ENCODE data around the gene HSD11B2.

HSD11B2 gene

DNA sequence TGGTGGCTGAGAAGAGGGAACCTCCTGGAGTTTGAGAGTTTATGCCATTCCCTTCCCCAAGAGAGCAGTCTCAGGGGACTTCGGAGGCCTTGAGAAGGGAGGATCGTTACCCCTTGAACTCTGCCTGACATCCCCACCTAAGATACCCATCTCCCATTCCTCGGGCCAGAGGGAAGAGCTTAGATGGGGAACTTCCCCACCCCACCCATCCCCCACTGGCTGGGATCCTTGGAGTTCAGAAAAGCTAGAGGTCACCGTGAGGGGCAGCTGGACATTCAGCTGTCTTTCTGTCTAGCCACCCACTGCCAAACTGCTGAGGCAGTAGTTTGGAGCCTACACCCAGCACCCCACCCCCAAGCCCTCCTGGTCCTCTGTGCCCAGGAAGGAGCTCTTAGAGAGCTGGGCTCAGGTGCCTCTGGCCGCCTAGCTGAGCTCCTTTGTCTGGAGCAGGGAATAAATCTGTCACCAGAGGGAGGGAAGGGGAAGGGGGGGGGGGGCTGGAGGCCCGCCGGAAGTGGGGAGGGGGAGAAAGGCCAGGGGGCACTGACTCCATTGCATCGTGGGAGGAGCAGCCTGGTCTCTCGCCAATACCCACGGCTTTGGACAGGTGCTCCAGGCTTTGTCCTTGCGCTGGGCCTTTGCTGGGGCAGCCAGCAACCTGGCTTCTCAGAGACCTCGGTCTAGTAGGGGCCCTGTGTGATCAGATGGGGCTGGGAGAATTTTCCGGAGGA is 1.0 kb downstream of the HSD11B2 start:
- H3K36me3 ChIP-seq (ENCODE audit: insufficient read depth, low read length), result peaks cover 1% of the 10 kb centered on the region; the same call in 1 of the 2 replicates
- DNase-seq (no peak), ATAC-seq (ENCODE audit: insufficient read depth, low read depth) (no peak)
- no peaks in the 10 kb centered on the region for H3K9me3 ChIP-seq (ENCODE audit: insufficient read depth, low read length, severe bottlenecking)
- peaks cover 18% of the 10 kb centered on the region for H4K20me1 ChIP-seq (ENCODE audit: insufficient read depth, low read length)
- H3K9ac ChIP-seq (ENCODE audit: low read depth, low read length), result no peak overlapping the region
- H2AFZ ChIP-seq (ENCODE audit: low read depth, low read length), result no peak overlapping the region
- peaks cover 29% of the 10 kb centered on the region for H3K27me3 ChIP-seq (ENCODE audit: insufficient read depth, low read length, poor library complexity)
- H3K4me1 ChIP-seq (ENCODE audit: insufficient read depth, low read length), result no peaks in the 10 kb centered on the region
- no peak overlapping the region for H3K27ac ChIP-seq (ENCODE audit: low read length)
- H3K4me3 ChIP-seq (ENCODE audit: low read depth in 1 of 2, low read length in 2 of 2), result no peak overlapping the region
- TF ChIP-seq CTCF (IDR thresholded peaks at IDR 0.05; ENCODE audit: borderline replicate concordance, extremely low read depth, low read length, poor library complexity, severe bottlenecking), result no peak
- TF ChIP-seq EZH2 (IDR thresholded peaks at IDR 0.05; ENCODE audit: borderline replicate concordance, low read depth, low read length, severe bottlenecking), result no peak
- no peaks in the 10 kb centered on the region for H3K79me2 ChIP-seq (ENCODE audit: insufficient read depth, low read length)
- no peak overlapping the region for H3K4me2 ChIP-seq (ENCODE audit: insufficient read depth, low read length)

- no peaks in the 10 kb centered on the region for H3K79me2 ChIP-seq (ENCODE audit: insufficient read depth, low read length)
- H4K20me1 ChIP-seq (ENCODE audit: insufficient read depth, low read length), result peaks cover 20% of the 10 kb centered on the region
- H3K9me3 ChIP-seq (ENCODE audit: insufficient read depth, low read length, severe bottlenecking), result no peaks in the 10 kb centered on the region
- no peak overlapping the region for H2AFZ ChIP-seq (ENCODE audit: low read depth, low read length)
- no peak overlapping the region for H3K9ac ChIP-seq (ENCODE audit: low read depth, low read length)
- H3K27me3 ChIP-seq (ENCODE audit: insufficient read depth, low read length, poor library complexity), result peaks cover 29% of the 10 kb centered on the region
- no peak for DNase-seq
- no peak for TF ChIP-seq CTCF (IDR thresholded peaks at IDR 0.05; ENCODE audit: borderline replicate concordance, extremely low read depth, low read length, poor library complexity, severe bottlenecking)
- TF ChIP-seq EZH2 (IDR thresholded peaks at IDR 0.05; ENCODE audit: borderline replicate concordance, low read depth, low read length, severe bottlenecking), result no peak
- no peak overlapping the region for H3K27ac ChIP-seq (ENCODE audit: low read length)
- no peak overlapping the region for H3K4me2 ChIP-seq (ENCODE audit: insufficient read depth, low read length)
- H3K4me3 ChIP-seq (ENCODE audit: low read depth in 1 of 2, low read length in 2 of 2), result no peak overlapping the region
- no peaks in the 10 kb centered on the region for H3K4me1 ChIP-seq (ENCODE audit: insufficient read depth, low read length)
- H3K36me3 ChIP-seq (ENCODE audit: insufficient read depth, low read length), result peaks cover 5% of the 10 kb centered on the region; the same call in 1 of the 2 replicates
- no peak for ATAC-seq (ENCODE audit: insufficient read depth, low read depth)
Measured at GRCh38 chr16:67432506-67432890, 1.6 kb downstream of the HSD11B2 start.

GRCh38 chr16:67433131-67433719 is 2.3 kb downstream of the HSD11B2 start:
- Histone ChIP-seq H4K20me1 (ENCODE audit: insufficient read depth, low read length) (peaks cover 15% of the 10 kb centered on the region), H3K9ac (ENCODE audit: low read depth, low read length) (no peak overlapping the region), H3K27ac (ENCODE audit: low read length) (no peak overlapping the region), H3K9me3 (ENCODE audit: insufficient read depth, low read length, severe bottlenecking) (no peaks in the 10 kb centered on the region), H3K4me1 (ENCODE audit: insufficient read depth, low read length) (no peaks in the 10 kb centered on the region), H2AFZ (ENCODE audit: low read depth, low read length) (no peak overlapping the region), H3K4me3 (ENCODE audit: low read depth in 1 of 2, low read length in 2 of 2) (no peak overlapping the region), H3K27me3 (ENCODE audit: insufficient read depth, low read length, poor library complexity) (peaks cover 23% of the 10 kb centered on the region), H3K79me2 (ENCODE audit: insufficient read depth, low read length) (no peaks in the 10 kb centered on the region), H3K4me2 (ENCODE audit: insufficient read depth, low read length) (no peak overlapping the region), H3K36me3 (ENCODE audit: insufficient read depth, low read length) (peaks cover 11% of the 10 kb centered on the region)
- no peak for ATAC-seq (ENCODE audit: insufficient read depth, low read depth)
- no peak for DNase-seq
- TF ChIP-seq EZH2 (IDR thresholded peaks at IDR 0.05; ENCODE audit: borderline replicate concordance, low read depth, low read length, severe bottlenecking) (no peak), CTCF (IDR thresholded peaks at IDR 0.05; ENCODE audit: borderline replicate concordance, extremely low read depth, low read length, poor library complexity, severe bottlenecking) (no peak)

Measured in DND-41 (cell line).